IPS-20b (cell line): ENCODE measurements around the gene TMC1.

Experiments used
- H3K27ac ChIP-seq: one replicate; pipeline ENCODE4 v1.5.1; 2013; ENCODE audit warnings: low read length
- H3K27me3 ChIP-seq: 2 replicates; pipeline ENCODE4 v1.6.1; 2013; ENCODE audit warnings: mild to moderate bottlenecking, low read length, inconsistent platforms; ENCODE audit not compliant: insufficient read depth
- H3K36me3 ChIP-seq: 2 replicates; pipeline ENCODE4 v1.6.1; 2013; ENCODE audit warnings: low read depth, mild to moderate bottlenecking, inconsistent platforms, low read length, moderate library complexity; ENCODE audit not compliant: insufficient read depth
- H3K4me1 ChIP-seq: 2 replicates; pipeline ENCODE4 v1.6.1; 2013; ENCODE audit warnings: mild to moderate bottlenecking, control low read depth, inconsistent platforms, low read length, moderate library complexity; ENCODE audit not compliant: insufficient read depth
- H3K4me3 ChIP-seq: 2 replicates; pipeline ENCODE4 v1.5.1; 2013; ENCODE audit warnings: mild to moderate bottlenecking, low read length, inconsistent platforms
- H3K9ac ChIP-seq: 2 replicates; pipeline ENCODE4 v1.6.1; 2013; ENCODE audit warnings: low read depth, mild to moderate bottlenecking, inconsistent platforms, low read length, moderate library complexity
- H3K9me3 ChIP-seq: 2 replicates; pipeline ENCODE4 v1.6.1; 2013; ENCODE audit warnings: mild to moderate bottlenecking, low read depth, low read length, inconsistent platforms; ENCODE audit not compliant: insufficient read depth

Gene TMC1

DNA sequence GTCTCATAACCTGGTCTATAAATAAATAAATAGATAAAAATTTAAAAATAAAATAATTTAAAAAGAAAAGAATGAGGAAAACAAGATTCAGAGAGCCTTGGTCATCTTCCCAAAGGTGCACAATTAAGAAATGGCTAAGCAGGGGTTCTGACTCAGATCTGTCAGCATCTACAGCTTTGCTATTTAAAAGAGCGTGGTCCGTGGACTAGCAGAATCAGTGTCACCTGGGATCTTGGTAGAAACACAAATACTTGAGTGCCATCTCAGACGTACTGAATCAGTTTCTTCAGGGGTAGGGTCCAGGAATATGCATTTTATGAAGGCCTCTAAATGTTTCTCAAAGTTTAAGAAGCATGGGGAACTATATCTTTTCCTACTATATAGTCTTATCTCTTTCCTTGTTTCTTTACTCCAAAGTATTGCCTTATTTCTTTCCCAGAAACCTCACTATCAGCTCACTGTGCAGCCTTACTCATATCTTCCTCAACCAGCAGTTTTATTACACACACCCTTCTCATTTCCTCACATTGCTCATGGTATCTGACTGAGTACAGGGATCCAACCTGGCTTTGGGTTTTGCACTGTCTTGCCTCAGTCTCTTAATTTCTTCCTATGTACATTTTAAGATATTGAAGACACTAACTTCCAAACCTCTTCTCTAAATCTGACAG, 58.6 kb downstream of the TMC1 start:
- H3K9ac ChIP-seq: no peak overlapping the region
- H3K4me1 ChIP-seq: no peaks in the 10 kb centered on the region
- H3K27ac ChIP-seq: no peak overlapping the region
- no peaks in the 10 kb centered on the region for H3K36me3 ChIP-seq
- H3K9me3 ChIP-seq: no peaks in the 10 kb centered on the region
- H3K27me3 ChIP-seq: no peaks in the 10 kb centered on the region
- no peak overlapping the region for H3K4me3 ChIP-seq

DNA sequence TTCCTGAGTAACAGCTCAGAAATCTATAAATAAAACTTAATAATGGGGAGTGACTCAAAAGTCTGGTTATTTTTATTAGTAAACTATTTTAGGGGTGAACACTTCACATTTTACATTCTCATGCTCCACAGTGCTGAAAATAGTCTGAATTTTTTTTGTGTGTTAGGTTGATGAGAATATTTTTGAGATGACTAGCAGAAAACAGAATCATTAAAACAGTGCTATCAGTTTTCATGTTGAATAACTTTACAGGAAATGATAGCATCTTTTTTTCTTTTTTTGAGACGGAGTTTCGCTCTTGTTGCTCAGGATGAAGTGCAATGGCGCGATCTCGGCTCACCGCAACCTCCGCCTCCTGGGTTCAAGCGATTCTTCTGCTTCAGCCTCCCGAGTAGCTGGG, 60.3 kb downstream of the TMC1 start:
- H3K9ac ChIP-seq: no peak overlapping the region
- no peak overlapping the region for H3K4me3 ChIP-seq
- no peaks in the 10 kb centered on the region for H3K27me3 ChIP-seq
- no peak overlapping the region for H3K27ac ChIP-seq
- H3K9me3 ChIP-seq: no peaks in the 10 kb centered on the region
- H3K4me1 ChIP-seq: no peaks in the 10 kb centered on the region
- H3K36me3 ChIP-seq: no peaks in the 10 kb centered on the region

DNA sequence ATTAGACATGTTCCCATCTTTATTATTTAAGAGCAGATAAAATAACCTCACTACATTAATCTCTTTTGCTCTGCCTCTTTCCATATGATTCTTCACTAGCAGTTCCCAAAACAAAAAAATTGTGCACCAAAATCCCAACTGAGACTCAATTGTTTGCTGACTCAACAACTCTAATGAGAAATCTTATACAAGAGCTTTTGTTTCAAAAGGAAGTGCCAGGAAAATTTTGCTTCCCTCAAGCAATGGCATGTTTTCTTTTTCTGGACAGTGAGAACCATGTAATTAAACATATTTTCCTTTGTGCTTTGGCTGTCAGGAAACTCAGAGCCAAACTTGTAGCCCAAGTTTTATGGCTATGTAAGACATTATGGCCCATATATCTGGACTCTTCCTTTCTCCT, 62.0 kb downstream of the TMC1 start:
- H3K27ac ChIP-seq: no peak overlapping the region
- H3K9ac ChIP-seq: no peak overlapping the region
- no peaks in the 10 kb centered on the region for H3K9me3 ChIP-seq
- H3K36me3 ChIP-seq: no peaks in the 10 kb centered on the region
- no peaks in the 10 kb centered on the region for H3K4me1 ChIP-seq
- no peak overlapping the region for H3K4me3 ChIP-seq
- H3K27me3 ChIP-seq: no peaks in the 10 kb centered on the region

DNA sequence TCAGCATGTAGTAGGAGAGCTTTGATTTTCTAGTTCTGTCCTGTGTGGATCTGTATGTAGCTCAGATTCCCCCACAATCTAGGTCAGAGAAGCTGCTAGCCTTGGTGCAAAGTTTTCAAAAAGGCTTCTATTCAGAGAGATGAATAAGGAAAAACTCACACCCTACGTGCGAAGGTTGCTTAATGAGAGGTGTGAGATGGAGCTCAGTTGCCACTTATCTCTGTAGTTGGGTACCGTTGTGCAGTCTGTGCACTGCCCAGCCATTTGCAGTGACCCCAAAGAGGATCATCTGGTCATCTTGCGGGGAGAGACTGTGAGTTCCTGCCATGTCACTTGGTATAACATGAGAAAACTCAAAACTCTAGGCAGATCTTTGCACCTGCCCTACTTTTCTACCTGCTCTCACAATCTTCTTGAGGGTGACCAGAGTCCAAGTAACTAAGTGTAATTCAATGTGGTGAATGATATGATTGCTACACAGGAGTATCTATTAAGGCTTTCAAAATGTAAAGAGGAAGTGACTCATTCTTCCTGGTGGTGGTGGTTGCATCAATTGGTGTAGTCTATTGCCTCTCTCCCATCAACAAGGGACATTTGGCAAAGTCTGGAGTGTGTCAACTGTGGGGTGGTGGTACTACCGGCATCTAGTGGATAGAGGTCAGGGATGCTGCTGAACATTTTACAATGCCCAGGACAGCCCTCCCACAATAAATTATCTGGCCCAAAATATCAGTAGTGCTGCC, 65.2 kb downstream of the TMC1 start:
- no peak overlapping the region for H3K27ac ChIP-seq

DNA sequence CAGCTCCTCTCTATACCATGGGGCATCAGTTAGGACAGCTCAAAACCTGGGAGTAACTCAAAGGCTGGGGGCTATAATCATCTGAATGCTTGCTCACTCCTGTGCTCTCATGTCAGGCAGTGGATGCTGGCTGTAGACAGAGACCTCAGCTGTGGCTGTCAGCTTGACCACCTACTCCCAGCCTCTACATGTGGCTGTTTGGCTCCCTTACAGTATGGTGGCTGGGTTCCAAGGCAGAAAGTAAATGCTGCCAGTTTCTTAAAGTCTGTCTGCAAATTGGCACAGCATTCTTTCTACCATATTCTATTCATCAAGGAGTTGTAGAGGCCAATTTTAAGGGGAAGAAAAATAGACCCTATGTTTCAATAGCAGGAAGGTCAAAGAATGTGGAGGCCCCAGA, 66.9 kb downstream of the TMC1 start:
- H3K36me3 ChIP-seq: no peaks in the 10 kb centered on the region

More for the DNA sequence above, 65.2 kb downstream of the TMC1 start:
- no peaks in the 10 kb centered on the region for H3K4me1 ChIP-seq
- H3K27me3 ChIP-seq: no peaks in the 10 kb centered on the region
- no peaks in the 10 kb centered on the region for H3K9me3 ChIP-seq
- H3K36me3 ChIP-seq: no peaks in the 10 kb centered on the region
- H3K9ac ChIP-seq: no peak overlapping the region
- no peak overlapping the region for H3K4me3 ChIP-seq

DNA sequence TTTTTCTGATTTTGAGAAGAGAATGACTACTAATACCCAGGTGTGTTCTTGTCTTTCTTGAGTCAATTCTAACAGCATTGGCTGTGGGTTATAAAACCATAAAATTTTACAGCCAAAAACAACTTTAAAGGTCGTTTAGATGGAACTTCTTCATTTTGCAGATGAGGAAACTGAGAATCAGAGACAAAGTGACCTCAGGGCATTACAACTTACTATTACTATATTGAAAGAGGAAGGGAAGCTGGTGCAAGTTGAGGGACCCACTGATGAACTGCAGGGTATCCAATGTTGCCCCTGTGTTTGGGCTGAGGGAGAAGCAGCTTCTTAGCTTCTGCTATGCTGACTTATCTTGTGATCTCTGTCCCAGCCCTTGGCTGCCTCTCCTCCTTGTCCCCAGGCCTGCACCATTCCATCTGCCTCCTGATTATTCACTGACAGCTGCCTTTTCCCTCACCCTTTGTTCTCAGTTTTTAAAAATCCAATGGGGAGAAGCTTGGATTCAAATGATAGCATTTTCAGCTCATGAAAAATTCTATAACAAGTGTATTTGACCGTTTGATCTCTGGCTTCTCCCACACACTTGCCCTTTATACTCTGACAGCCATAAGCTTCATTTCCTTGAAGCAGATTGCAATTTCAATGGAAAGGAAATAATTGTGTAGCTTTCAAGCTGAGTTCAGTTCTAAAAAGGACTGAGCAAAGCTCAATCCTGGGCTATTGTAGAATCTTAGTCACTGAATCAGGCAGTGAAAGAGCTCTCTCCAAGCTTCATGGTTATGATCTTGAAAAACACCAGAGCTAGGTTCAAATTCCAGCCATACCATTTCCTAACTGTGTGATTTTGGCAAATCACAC, 68.5 kb downstream of the TMC1 start:
- no peaks in the 10 kb centered on the region for H3K36me3 ChIP-seq
- no peaks in the 10 kb centered on the region; the same call in 1 of the 2 replicates for H3K4me1 ChIP-seq
- H3K9me3 ChIP-seq: no peaks in the 10 kb centered on the region
- H3K9ac ChIP-seq: no peak overlapping the region
- no peak overlapping the region for H3K27ac ChIP-seq
- H3K27me3 ChIP-seq: no peaks in the 10 kb centered on the region
- H3K4me3 ChIP-seq: no peak overlapping the region

More for the DNA sequence above, 66.9 kb downstream of the TMC1 start:
- Histone ChIP-seq H3K9me3 (no peaks in the 10 kb centered on the region), H3K27me3 (no peaks in the 10 kb centered on the region), H3K4me1 (no peaks in the 10 kb centered on the region; the same call in 1 of the 2 replicates), H3K9ac (no peak overlapping the region), H3K27ac (no peak overlapping the region), H3K4me3 (no peak overlapping the region)

DNA sequence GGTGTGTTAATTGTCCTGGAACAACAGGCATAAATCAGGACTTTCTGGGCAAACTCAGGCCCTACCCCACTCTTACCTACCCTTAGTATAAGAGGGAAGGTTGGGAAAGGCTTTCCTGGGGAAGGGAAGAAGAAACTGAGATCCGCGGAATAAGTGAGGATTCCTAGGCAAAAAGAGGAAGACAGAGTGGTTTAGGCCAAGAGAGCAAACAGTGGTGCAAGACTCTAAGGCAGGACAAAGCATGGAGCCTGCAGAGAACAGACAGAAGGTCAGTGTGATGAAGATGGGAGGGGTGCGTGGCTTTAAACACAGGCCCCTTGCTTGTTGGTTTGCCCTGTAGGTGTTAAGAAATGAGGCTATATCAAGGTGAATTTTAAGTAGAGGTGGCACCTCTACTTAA, 69.4 kb downstream of the TMC1 start:
- Histone ChIP-seq H3K27ac (no peak overlapping the region), H3K4me1 (no peaks in the 10 kb centered on the region; the same call in 1 of the 2 replicates), H3K27me3 (no peaks in the 10 kb centered on the region)

DNA sequence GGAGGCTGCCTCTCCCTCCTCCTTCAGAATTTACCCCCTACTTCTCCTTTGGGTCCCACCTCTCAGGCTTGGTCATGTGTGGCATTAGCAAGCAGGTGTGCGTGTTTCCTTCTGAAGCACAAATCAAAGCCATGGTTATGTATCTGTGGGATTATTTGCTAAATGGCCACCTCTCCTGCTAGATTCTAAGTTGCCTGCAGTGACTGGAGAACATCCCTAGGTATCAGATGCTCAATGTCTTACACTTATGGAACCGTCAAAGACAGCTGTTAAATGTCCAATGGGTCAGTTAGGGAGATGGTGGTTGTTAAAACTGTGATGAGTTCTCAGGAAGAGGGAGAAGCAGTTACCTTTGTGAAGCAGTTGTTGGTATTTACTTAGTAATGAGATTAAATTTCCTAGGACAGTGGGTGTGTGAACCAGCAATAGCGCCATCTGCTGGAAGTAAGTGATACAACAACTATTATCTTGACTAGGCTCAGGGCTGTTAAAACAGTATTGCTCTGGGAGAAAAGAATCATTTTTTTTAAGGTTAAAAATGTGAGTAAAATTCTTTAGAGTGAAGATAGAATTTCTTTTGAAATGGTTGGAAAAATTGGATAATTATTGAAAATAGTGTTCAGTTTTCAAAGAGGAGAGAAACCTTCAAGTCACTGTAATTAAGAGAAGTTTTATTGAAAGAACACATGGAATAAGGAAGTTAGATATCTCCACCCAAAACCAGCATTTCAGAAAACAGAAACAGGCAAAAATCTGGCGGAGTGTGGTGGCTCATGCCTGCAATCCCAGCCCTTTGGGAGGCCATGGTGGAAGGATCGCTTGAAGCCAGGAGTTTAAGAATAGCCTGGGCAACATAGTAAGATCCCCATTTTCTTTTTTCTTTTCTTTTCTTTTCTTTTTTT, 71.3 kb downstream of the TMC1 start:
- Histone ChIP-seq H3K9me3 (no peaks in the 10 kb centered on the region), H3K4me3 (no peak overlapping the region), H3K27ac (no peak overlapping the region), H3K36me3 (no peaks in the 10 kb centered on the region), H3K9ac (no peak overlapping the region), H3K4me1 (peaks cover 6% of the 10 kb centered on the region; the same call in 1 of the 2 replicates), H3K27me3 (no peaks in the 10 kb centered on the region)

More for the DNA sequence above, 69.4 kb downstream of the TMC1 start:
- no peaks in the 10 kb centered on the region for H3K36me3 ChIP-seq
- H3K9me3 ChIP-seq: no peaks in the 10 kb centered on the region
- H3K4me3 ChIP-seq: no peak overlapping the region
- no peak overlapping the region for H3K9ac ChIP-seq

DNA sequence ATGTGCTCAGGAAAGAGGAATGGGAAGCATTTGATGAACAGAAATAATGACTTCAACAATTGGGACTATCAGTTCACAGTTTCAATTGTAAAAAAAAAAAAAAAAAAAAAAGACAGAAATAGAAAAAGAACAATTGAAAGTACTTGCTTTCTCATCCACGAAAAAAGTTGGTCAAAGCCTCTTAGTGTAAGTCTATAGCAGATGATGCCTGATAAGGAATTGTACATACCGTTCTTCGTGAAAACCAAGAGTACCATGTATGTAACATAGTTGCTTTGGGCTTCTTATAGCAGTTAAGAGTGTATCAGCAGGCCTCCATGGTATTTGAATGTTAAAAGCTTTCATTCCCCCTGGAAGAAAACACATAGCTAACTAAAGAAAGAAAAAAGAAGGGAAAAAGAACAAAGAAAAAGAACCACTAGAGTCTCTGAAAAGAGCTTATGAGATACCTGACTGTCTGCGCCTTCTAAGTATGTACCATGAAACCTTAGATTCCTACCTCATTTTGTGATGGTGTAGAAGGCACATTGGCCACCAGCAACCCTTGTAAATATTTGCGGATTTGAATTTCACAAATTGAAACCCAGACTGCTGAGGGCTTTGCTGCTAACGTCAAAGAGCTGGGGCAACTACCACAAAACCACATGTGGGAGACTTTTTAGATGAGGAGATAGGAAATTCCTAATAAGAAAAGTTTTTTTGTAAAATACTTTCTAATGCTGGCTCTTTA, 75.2 kb downstream of the TMC1 start:
- H3K4me1 ChIP-seq: peaks cover 6% of the 10 kb centered on the region; the same call in 1 of the 2 replicates
- H3K9me3 ChIP-seq: no peaks in the 10 kb centered on the region
- H3K36me3 ChIP-seq: no peaks in the 10 kb centered on the region
- no peak overlapping the region for H3K4me3 ChIP-seq
- no peak overlapping the region for H3K9ac ChIP-seq
- H3K27ac ChIP-seq: no peak overlapping the region
- no peaks in the 10 kb centered on the region for H3K27me3 ChIP-seq

DNA sequence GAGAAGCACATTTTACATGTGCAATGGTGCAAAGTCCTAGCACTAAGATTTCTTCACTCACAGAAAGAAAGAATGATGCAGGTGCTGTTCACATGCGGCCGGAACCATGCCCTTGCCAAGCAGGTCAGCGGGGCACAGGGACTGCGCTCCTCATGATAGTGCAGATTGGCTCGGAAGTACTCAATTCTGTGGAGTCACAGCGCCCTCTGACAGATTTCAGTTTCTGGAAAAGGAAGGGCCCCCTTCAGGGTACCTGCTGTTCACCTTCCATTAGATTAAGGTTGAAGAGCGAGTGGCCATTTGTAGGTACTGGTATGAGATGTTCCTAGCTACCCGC, 75.7 kb downstream of the TMC1 start:
- Histone ChIP-seq H3K4me1 (peaks cover 6% of the 10 kb centered on the region; the same call in 1 of the 2 replicates), H3K9me3 (no peaks in the 10 kb centered on the region)

More for the DNA sequence above, 75.7 kb downstream of the TMC1 start:
- Histone ChIP-seq H3K4me3 (no peak overlapping the region), H3K36me3 (no peaks in the 10 kb centered on the region), H3K27ac (no peak overlapping the region), H3K9ac (no peak overlapping the region), H3K27me3 (no peaks in the 10 kb centered on the region)
